K562 (cell line): ENCODE data around the gene TOMM5. TPM values are rescaled to one million over a fixed set of nuclear protein-coding genes. Genes with fewer than 3 reads are reported as not detected.
A peak's percentile ranks its signal among the peaks of the same experiment; 100 is the strongest.

Experiments used
- EHMT2 ChIP-seq: fragments of 450-650 bp; IDR thresholded peaks from 2 replicates; pipeline ENCODE4 v1.6.1; 2018; ENCODE audit warnings: antibody characterized with exemption
- ETV6 ChIP-seq, 3 experiments: fragments of 150-350 bp in 1 of 3; sonication (generic) in 1 of 3; formaldehyde crosslinking in 1 of 3; IDR thresholded peaks; 2 replicates each; pipeline versions ENCODE4 v1.6.1 to v1.8.0; 2014 to 2022; ENCODE audit warnings: borderline replicate concordance in 2 of 3, low read depth in 2 of 3, antibody characterized with exemption in 1 of 3, low read length in 1 of 3, mild to moderate bottlenecking in 1 of 3, missing genetic modification reagents in 1 of 3
- KDM4B ChIP-seq, 2 experiments: fragments of 450-650 bp in 1 of 2; sonication (generic) in 1 of 2; IDR thresholded peaks; 2 replicates each; pipeline ENCODE4 v1.6.1; 2016 to 2017; ENCODE audit warnings: borderline replicate concordance in 2 of 2, antibody characterized with exemption in 1 of 2, low read depth in 1 of 2, mild to moderate bottlenecking in 1 of 2
- PCBP1 ChIP-seq: fragments of 200-400 bp; formaldehyde crosslinking; IDR thresholded peaks from 2 replicates; pipeline ENCODE4 v1.6.1; 2018; ENCODE audit warnings: mild to moderate bottlenecking, low read depth, low read length; ENCODE audit not compliant: poor library complexity, severe bottlenecking
- SNAPC5 ChIP-seq: fragments of 250-450 bp; sonication (Bioruptor Pico); IDR thresholded peaks from 2 replicates; pipeline ENCODE4 v1.8.0; 2021; ENCODE audit warnings: moderate library complexity, mild to moderate bottlenecking, inconsistent platforms
- TAF15 ChIP-seq: fragments of 200-400 bp; formaldehyde crosslinking; IDR thresholded peaks from 2 replicates; pipeline ENCODE4 v1.6.1; 2017; ENCODE audit warnings: mild to moderate bottlenecking, low read depth, low read length, moderate library complexity
- TFAP4 ChIP-seq: sonication (generic); formaldehyde crosslinking; IDR thresholded peaks from 2 replicates; pipeline ENCODE4 v1.8.0; 2022; ENCODE audit warnings: missing genetic modification reagents, mild to moderate bottlenecking, moderate library complexity, borderline replicate concordance
- TRIM28 ChIP-seq: fragments of 450-650 bp; IDR thresholded peaks from 2 replicates; pipeline ENCODE4 v1.6.1; 2017
- U2AF2 ChIP-seq: fragments of 200-400 bp; formaldehyde crosslinking; optimal IDR thresholded peaks from 2 replicates; pipeline ENCODE3; 2017; ENCODE audit warnings: low read depth, mild to moderate bottlenecking, low read length
- ZNF75A ChIP-seq: fragments of 450-650 bp; formaldehyde crosslinking; IDR thresholded peaks from 2 replicates; pipeline ENCODE4 v1.4.0; 2020; ENCODE audit warnings: mild to moderate bottlenecking
- polyA plus RNA-seq, 8 experiments: library from polyadenylated mRNA; depleted of rRNA in 4 of 8; stranded (reverse) in 5 of 8; unstranded in 3 of 8; fragments of >200 nt; fragmentation: Nextera tagmentation in 2 of 8; fragmentation: Illumina TruSeq in 1 of 8; extraction: Ambion mirVana in 2 of 8; extraction: Trizol in 1 of 8; gene quantifications; 2 replicates each; pipeline versions ENCODE4 v1.2.1 to v1.2.3, GENCODE V29; 2011 to 2014; ENCODE audit warnings: inconsistent platforms in 1 of 8, missing spikeins in 1 of 8
- total RNA-seq, 7 experiments: library from RNA; depleted of rRNA in 6 of 7; stranded (reverse); fragments of >200 nt in 6 of 7; fragmentation: Illumina TruSeq in 2 of 7; extraction: Trizol in 2 of 7; gene quantifications; 2 replicates each; pipeline versions ENCODE4 v1.2.1 to v1.2.3, GENCODE V29; 2011 to 2021; ENCODE audit warnings: low replicate concordance in 1 of 7
- TF ChIP-seq, protein P1 (sequence below): IDR thresholded peaks from 3 replicates; pipeline ENCODE4 v1.6.1; 2011; ENCODE audit warnings: borderline replicate concordance, mild to moderate bottlenecking, moderate library complexity; ENCODE audit not compliant: insufficient read length; ENCODE audit errors: extremely low read depth
- TF ChIP-seq, protein P2 (sequence below): fragments of 250-450 bp; sonication (Bioruptor Pico); IDR thresholded peaks from 2 replicates; pipeline ENCODE4 v1.5.0; 2021; ENCODE audit warnings: mild to moderate bottlenecking, moderate library complexity
- TF ChIP-seq, protein P3 (sequence below), 2 experiments: fragments of 450-650 bp; IDR thresholded peaks; 2 replicates each; pipeline ENCODE4 v1.6.1; 2018; ENCODE audit warnings: mild to moderate bottlenecking in 2 of 2, low read depth in 1 of 2; ENCODE audit not compliant: partially characterized antibody in 2 of 2

TOMM5 gene
- total and polyA plus RNA-seq, 9 of the 15 experiments (the other 6 are each of a cell fraction or from before 2014, with no cell fraction given) = 262 to 1,742 (median 496) TPM

- TF ChIP-seq, protein P1, sequence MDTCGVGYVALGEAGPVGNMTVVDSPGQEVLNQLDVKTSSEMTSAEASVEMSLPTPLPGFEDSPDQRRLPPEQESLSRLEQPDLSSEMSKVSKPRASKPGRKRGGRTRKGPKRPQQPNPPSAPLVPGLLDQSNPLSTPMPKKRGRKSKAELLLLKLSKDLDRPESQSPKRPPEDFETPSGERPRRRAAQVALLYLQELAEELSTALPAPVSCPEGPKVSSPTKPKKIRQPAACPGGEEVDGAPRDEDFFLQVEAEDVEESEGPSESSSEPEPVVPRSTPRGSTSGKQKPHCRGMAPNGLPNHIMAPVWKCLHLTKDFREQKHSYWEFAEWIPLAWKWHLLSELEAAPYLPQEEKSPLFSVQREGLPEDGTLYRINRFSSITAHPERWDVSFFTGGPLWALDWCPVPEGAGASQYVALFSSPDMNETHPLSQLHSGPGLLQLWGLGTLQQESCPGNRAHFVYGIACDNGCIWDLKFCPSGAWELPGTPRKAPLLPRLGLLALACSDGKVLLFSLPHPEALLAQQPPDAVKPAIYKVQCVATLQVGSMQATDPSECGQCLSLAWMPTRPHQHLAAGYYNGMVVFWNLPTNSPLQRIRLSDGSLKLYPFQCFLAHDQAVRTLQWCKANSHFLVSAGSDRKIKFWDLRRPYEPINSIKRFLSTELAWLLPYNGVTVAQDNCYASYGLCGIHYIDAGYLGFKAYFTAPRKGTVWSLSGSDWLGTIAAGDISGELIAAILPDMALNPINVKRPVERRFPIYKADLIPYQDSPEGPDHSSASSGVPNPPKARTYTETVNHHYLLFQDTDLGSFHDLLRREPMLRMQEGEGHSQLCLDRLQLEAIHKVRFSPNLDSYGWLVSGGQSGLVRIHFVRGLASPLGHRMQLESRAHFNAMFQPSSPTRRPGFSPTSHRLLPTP = no peak
- no peak for TF ChIP-seq SNAPC5
- peak; percentile 34; the same call in 1 of the 2 replicates for TF ChIP-seq TRIM28
- no peak for TF ChIP-seq PCBP1
- TF ChIP-seq TFAP4 (CRISPR knock-in tag) = peak; percentile 100
- TF ChIP-seq EHMT2 = no peak
- no peak for TF ChIP-seq ETV6 (IDR thresholded peaks at IDR 0.05; ENCODE audit: borderline replicate concordance in 1 of 2, low read depth in 2 of 2, low read length in 1 of 2)
- no peak for TF ChIP-seq ETV6 (CRISPR knock-in tag; IDR thresholded peaks at IDR 0.05; ENCODE audit: borderline replicate concordance)
- no peak for TF ChIP-seq U2AF2
- no peak for TF ChIP-seq TAF15
- TF ChIP-seq KDM4B (IDR thresholded peaks at IDR 0.05; ENCODE audit: borderline replicate concordance in 2 of 2, low read depth in 1 of 2) = peak in 1 of 2 experiments; percentile 88; a peak in 1 of 4 replicates
- TF ChIP-seq, protein P2, sequence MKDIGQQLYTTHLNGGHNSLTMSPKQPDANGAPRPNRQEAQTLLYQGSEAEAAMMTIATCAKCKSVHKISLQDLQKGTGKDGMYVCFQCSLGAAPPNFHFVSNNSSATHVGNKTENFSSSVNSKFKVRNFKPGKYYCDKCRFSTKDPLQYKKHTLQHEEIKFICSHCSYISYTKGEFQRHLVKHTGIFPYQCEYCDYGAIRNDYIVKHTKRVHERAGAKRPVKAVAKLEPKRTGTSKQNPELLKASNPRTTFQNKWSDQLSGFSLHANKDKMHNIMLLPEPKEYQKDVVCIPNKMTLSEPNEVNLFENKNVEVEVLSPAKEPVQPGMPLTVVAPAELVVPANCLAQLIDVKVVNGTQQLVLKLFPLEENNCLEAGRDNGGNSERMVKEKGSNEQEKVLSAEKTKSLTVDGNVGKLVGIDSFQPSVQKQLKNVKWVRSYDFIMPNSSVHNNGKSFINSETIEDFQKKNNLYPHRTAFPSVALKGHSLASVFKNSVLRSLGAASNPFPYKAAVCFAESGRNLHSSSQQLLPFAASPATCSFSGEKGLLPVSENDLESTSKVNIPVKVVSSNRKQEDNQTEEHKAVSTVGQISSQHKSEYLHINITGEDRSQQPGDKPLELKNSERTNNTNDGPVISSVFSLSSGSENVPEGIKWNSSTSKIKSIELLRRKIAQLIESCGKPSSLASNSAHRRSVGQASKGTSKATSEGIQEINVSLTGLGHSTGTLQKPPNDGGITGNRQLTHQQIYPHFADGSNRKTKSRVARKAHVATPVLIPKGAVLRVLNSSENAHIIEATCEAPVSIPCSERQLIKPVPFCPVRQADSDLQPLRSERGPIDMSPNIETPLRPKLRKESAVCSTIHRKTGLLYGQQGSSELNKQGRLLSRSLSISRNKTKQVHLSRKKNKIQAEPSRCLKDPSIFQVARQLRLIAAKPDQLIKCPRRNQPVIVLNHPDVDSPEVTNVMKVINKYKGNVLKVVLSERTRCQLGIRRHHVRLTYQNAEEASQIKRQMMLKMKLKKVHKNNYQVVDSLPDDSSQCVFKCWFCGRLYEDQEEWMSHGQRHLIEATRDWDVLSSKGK (CRISPR knock-in tag) = no peak
- TF ChIP-seq ZNF75A (CRISPR knock-in tag) = no peak
- TF ChIP-seq, protein P3, sequence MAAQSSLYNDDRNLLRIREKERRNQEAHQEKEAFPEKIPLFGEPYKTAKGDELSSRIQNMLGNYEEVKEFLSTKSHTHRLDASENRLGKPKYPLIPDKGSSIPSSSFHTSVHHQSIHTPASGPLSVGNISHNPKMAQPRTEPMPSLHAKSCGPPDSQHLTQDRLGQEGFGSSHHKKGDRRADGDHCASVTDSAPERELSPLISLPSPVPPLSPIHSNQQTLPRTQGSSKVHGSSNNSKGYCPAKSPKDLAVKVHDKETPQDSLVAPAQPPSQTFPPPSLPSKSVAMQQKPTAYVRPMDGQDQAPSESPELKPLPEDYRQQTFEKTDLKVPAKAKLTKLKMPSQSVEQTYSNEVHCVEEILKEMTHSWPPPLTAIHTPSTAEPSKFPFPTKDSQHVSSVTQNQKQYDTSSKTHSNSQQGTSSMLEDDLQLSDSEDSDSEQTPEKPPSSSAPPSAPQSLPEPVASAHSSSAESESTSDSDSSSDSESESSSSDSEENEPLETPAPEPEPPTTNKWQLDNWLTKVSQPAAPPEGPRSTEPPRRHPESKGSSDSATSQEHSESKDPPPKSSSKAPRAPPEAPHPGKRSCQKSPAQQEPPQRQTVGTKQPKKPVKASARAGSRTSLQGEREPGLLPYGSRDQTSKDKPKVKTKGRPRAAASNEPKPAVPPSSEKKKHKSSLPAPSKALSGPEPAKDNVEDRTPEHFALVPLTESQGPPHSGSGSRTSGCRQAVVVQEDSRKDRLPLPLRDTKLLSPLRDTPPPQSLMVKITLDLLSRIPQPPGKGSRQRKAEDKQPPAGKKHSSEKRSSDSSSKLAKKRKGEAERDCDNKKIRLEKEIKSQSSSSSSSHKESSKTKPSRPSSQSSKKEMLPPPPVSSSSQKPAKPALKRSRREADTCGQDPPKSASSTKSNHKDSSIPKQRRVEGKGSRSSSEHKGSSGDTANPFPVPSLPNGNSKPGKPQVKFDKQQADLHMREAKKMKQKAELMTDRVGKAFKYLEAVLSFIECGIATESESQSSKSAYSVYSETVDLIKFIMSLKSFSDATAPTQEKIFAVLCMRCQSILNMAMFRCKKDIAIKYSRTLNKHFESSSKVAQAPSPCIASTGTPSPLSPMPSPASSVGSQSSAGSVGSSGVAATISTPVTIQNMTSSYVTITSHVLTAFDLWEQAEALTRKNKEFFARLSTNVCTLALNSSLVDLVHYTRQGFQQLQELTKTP (IDR thresholded peaks at IDR 0.05; ENCODE audit: low read depth in 1 of 2, partially characterized antibody in 2 of 2) = no peak
Measured at GRCh38 chr9:37592108-37592951, at the start of gene TOMM5 (continued).
